Stimulated activated CD8-positive, alpha-beta memory T cell treated with anti-CD3 and anti-CD28 coated beads, Interleukin-12 subunit alpha, Interleukin-12 subunit beta, amount 100 ng/mL, for 24 hours (primary cell): ENCODE measurements around the gene SDR42E1.

Experiments used
- DNase-seq: peaks from one replicate; pipeline ENCODE4 v3.0.0-alpha.2; 2020; ENCODE audit errors: extremely low read depth

The SDR42E1 gene

GRCh38 chr16:81940781-81941560 lies 70.3 kb downstream of the SDR42E1 start:
- no peak for DNase-seq

- DNase-seq, result no peak
Observed at GRCh38 chr16:81939164-81940056, 71.9 kb downstream of the SDR42E1 start.
